ENCODE data around the gene FKBP5. TPM values are rescaled to one million over a fixed set of nuclear protein-coding genes. Genes with fewer than 3 reads are reported as not detected.

FKBP5 gene
- total and polyA plus RNA-seq, 9 of the 15 experiments (the other 6 are each of a cell fraction or from before 2014, with no cell fraction given), result 32.7 to 151 (median 75.0) TPM

GRCh38 chr6:35727935-35728682 lies 39.4 kb upstream of the FKBP5 start (continued):
- TF ChIP-seq TGIF2 (CRISPR knock-in tag; IDR thresholded peaks at IDR 0.05), result no peak
- TF ChIP-seq ZNF347 (CRISPR knock-in tag; IDR thresholded peaks at IDR 0.05; ENCODE audit: low read depth), result no peak
- no peak for TF ChIP-seq ZNF354B (CRISPR knock-in tag; IDR thresholded peaks at IDR 0.05)
- TF ChIP-seq KAT2B (IDR thresholded peaks at IDR 0.05; ENCODE audit: low read depth, low read length), result no peak
- TF ChIP-seq ZNF668 (CRISPR knock-in tag; IDR thresholded peaks at IDR 0.05), result peak; percentile 86; the same call in 1 of the 2 replicates
- peak; percentile 71; the same call in 1 of the 2 replicates for TF ChIP-seq CBX5 (IDR thresholded peaks at IDR 0.05; ENCODE audit: borderline replicate concordance, low read depth)
- TF ChIP-seq ZFPM2 (CRISPR knock-in tag; IDR thresholded peaks at IDR 0.05), result no peak
- peak; percentile 98 for TF ChIP-seq L3MBTL2 (IDR thresholded peaks at IDR 0.05)
- TF ChIP-seq CC2D1A (IDR thresholded peaks at IDR 0.05), result peak; percentile 73
- no peak for TF ChIP-seq MCM5 (IDR thresholded peaks at IDR 0.05; ENCODE audit: low read depth)
- TF ChIP-seq GATAD2A (IDR thresholded peaks at IDR 0.05), result no peak; the same call in 1 of the 2 replicates
- peak; percentile 92; the same call in 1 of the 2 replicates for TF ChIP-seq AFF4 (CRISPR knock-in tag; IDR thresholded peaks at IDR 0.05)
- no peak for TF ChIP-seq ZNF583 (CRISPR knock-in tag; IDR thresholded peaks at IDR 0.05)
- TF ChIP-seq MXI1 (IDR thresholded peaks at IDR 0.05; ENCODE audit: low read depth, low read length), result no peak
- no peak for TF ChIP-seq SRSF9 (IDR thresholded peaks at IDR 0.05; ENCODE audit: borderline replicate concordance, low read depth, low read length)
- TF ChIP-seq GABPB2 (CRISPR knock-in tag; conservative IDR thresholded peaks at IDR 0.05), result no peak
- peak; percentile 96 for TF ChIP-seq MYC (IDR thresholded peaks at IDR 0.05; ENCODE audit: low read depth, low read length)
- TF ChIP-seq MYC (CRISPR knock-in tag; IDR thresholded peaks at IDR 0.05; ENCODE audit: borderline replicate concordance, low read depth), result peak; percentile 89; the same call in 1 of the 2 replicates
- peak; percentile 93; the same call in 1 of the 2 replicates for TF ChIP-seq ESRRA (IDR thresholded peaks at IDR 0.05; ENCODE audit: borderline replicate concordance, low read depth)
- TF ChIP-seq RAD21 (CRISPR knock-in tag; conservative IDR thresholded peaks at IDR 0.05 in 1 of 2, IDR thresholded peaks at IDR 0.05 in 1 of 2), result peak in 1 of 2 experiments; percentile 18; a peak in 1 of 4 replicates
- TF ChIP-seq NR0B1 (IDR thresholded peaks at IDR 0.05; ENCODE audit: partially characterized antibody), result no peak
- TF ChIP-seq PHF8 (IDR thresholded peaks at IDR 0.05; ENCODE audit: borderline replicate concordance, low read length), result peak; percentile 71; the same call in 1 of the 2 replicates
- TF ChIP-seq CBFA2T2 (conservative IDR thresholded peaks at IDR 0.05), result no peak
- peak; percentile 68 for TF ChIP-seq SUPT5H (IDR thresholded peaks at IDR 0.05)
- peak; percentile 79 for TF ChIP-seq NFRKB (IDR thresholded peaks at IDR 0.05; ENCODE audit: low read depth)
- TF ChIP-seq TCF7 (IDR thresholded peaks at IDR 0.05; ENCODE audit: borderline replicate concordance), result no peak
- peak; percentile 88 for TF ChIP-seq EP300 (IDR thresholded peaks at IDR 0.05; ENCODE audit: low read length)
